ENCODE data around the gene SLX4.

SLX4 gene

DNA sequence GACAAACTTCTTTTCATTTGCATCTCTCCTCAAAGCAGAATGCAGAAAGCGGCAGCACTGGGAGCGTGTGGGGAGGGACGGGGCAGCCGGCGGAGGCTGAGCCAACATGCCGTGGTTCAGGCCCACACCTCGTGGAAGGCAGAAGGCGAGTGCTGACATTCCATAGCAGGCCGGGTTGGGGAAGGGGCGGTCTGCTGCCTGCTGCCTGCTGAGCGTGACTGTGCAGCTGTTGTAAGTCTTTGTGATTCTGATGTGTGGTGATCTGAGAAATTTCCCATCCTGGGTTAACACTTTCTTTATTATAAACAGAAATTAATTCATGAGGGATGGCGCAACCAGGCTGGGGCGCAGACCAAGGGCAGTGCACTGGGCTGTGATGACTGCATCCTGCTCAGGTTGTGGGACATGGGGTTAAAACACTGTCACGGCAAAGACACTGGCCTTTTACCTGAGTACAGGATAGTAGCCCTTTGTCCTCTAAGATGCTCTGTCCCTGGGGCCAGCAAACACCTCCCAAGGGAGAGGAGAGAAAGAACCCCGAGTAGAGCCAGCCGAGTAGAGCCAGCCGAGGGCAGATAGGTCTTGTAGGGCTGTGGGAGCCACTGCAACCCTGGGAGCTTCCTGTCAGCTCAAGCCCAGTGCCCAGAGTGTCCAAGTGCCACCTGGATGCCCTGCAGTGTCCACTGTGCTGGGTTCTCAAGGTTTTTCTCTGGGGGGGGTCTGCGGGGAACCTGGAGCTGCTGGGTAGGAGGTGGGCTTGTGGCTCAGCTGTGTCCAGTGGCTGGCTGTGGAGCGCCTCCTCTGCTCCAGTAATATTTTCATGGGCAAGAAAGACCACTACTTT is 34.3 kb upstream of the SLX4 start:
- ATAC-seq (no peak), DNase-seq (no peak)
- H3K4me1 Mint-ChIP-seq: no peaks in the 10 kb centered on the region
- H3K9me3 Mint-ChIP-seq: no peaks in the 10 kb centered on the region
- peak overlapping the region in 1 of 2 donors; percentile 63 for H3K27ac Mint-ChIP-seq
- no peak overlapping the region for H3K4me3 Mint-ChIP-seq
- no peaks in the 10 kb centered on the region for H3K27me3 Mint-ChIP-seq

DNA sequence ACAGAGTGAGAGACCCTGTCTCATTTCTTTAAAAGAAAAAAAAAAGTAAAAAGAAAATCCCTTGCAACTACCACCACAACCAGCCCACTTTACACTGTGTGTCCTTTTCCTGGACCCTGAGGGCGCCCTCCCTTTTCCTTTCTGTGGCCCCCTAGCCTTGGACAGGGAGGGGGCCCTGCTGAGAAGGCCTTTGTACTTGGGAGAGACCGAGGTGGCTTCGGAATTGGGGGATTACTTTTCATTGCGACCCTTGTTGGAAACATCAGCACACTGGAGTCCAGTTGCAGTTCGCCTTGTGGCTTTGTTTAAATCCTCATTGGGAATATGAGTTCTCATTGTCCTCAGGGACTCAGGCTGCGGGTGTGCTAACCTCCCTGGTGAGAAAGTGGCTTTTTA is 33.7 kb upstream of the SLX4 start:
- H3K4me3 Mint-ChIP-seq: no peak overlapping the region

DNA sequence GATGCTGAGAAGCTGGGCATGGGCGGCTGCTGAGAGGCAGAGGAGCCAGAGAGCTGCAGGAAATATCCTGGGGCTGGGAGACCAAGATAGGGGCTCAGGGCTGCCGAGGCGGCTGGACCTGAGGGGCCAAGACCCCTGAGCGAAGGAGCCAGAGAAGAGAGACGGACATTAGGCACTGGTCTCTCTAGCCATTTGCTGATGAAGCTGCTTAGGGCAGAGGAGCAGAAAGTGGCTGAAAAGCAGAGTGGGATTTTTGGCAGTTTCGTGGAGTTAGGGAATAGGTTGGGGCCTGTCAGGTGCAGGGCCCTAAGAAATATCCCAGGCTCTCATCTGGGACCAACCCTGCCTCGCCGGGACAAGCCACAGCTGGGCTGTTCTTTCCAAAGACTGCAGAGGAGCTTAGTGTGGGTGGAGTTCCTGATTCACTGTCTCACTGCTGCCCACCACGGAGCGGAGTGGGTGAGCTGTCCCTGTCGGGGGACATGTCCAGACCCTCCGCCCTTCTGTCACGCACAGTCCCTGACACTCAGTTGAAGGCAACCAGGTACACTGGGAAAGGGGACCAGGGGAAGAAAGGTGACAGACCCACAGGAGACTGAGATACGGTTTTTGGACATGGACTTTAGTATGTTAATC is 31.8 kb upstream of the SLX4 start:
- DNase-seq (no peak), ATAC-seq (no peak)
- no peak overlapping the region for H3K27ac Mint-ChIP-seq
- H3K4me3 Mint-ChIP-seq: no peak overlapping the region
- peaks cover 0 to 6% of the 10 kb centered on the region in 2 donors for H3K9me3 Mint-ChIP-seq
- no peaks in the 10 kb centered on the region for H3K27me3 Mint-ChIP-seq
- H3K4me1 Mint-ChIP-seq: peaks cover 14% of the 10 kb centered on the region

More for the DNA sequence above, 33.7 kb upstream of the SLX4 start:
- DNase-seq: no peak
- no peak for ATAC-seq
- H3K4me1 Mint-ChIP-seq: peaks cover 5% of the 10 kb centered on the region
- no peaks in the 10 kb centered on the region for H3K9me3 Mint-ChIP-seq
- H3K27ac Mint-ChIP-seq: no peak overlapping the region
- H3K27me3 Mint-ChIP-seq: no peaks in the 10 kb centered on the region

DNA sequence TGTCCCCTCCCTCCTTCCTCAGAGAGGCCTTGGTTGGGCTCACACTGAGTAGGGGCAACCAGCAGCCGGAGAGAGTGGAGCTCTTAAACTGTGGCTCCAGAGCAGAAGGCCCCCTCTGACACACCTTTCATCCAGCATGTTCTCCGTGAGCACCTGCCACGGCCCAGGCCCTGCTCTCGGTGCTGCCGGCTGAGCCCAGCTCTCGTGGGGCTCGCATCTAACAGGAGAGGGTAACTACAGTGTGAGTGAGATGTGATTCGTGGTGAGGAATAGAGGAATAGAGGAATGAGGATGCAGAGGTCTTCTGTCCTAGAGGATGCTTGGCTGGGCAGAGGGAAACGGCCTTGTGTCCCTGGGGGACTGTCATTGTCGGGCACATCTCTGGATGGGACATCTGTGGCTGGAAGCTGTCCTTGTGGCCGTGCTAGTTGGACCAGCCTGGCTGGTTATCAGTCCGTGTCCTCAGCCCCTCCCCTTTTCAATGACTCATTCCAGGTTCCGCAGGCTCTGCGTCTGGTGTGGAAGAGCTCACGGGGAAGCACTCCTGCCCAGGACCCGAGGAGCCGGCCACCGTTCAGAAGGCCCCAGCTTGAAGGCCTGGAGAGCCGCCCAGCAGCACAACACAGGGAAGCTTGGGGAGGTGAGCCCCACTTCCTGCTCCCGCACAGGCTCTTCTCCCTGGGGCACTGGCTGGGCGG is 31.1 kb upstream of the SLX4 start:
- Mint-ChIP-seq H3K27ac (peak overlapping the region in 1 of 2 donors; percentile 10), H3K4me1 (peaks cover 21% of the 10 kb centered on the region), H3K27me3 (no peaks in the 10 kb centered on the region), H3K4me3 (no peak overlapping the region), H3K9me3 (peaks cover 0 to 6% of the 10 kb centered on the region in 2 donors)
- DNase-seq (no peak), ATAC-seq (no peak)

DNA sequence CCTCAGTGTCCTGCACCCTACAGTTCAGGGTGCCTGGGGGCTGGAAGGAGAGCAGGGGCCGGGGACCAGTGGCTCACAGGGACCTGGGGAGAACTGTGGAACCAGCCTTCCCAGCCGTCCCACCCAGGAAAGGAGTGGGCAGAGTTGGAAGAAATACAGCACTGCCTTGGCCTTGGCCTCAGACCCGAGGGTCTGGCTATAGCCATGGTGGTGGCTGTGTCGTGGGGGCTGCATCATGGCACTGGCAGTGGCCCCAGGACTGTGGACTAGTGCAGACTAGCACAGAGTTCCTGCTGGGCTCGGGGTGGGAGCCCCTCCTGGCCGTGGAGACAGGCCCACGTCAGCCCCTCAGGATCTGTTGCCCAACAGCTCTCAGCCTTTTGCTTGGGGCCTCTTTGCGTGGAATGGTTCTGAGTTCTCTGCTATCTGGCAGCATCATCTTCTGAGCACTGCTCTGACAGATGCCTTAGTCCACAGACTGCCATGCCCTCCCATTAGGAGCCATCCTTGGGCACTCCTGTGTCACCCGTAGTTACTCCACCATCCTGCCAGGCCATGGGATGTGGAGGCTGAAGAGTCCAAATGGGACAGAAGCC is 30.5 kb upstream of the SLX4 start:
- H3K4me3 Mint-ChIP-seq: no peak overlapping the region
- H3K9me3 Mint-ChIP-seq: peaks cover 0 to 6% of the 10 kb centered on the region in 2 donors
- H3K4me1 Mint-ChIP-seq: peaks cover 27% of the 10 kb centered on the region
- no peaks in the 10 kb centered on the region for H3K27me3 Mint-ChIP-seq
- H3K27ac Mint-ChIP-seq: no peak overlapping the region
- ATAC-seq: no peak
- no peak for DNase-seq

DNA sequence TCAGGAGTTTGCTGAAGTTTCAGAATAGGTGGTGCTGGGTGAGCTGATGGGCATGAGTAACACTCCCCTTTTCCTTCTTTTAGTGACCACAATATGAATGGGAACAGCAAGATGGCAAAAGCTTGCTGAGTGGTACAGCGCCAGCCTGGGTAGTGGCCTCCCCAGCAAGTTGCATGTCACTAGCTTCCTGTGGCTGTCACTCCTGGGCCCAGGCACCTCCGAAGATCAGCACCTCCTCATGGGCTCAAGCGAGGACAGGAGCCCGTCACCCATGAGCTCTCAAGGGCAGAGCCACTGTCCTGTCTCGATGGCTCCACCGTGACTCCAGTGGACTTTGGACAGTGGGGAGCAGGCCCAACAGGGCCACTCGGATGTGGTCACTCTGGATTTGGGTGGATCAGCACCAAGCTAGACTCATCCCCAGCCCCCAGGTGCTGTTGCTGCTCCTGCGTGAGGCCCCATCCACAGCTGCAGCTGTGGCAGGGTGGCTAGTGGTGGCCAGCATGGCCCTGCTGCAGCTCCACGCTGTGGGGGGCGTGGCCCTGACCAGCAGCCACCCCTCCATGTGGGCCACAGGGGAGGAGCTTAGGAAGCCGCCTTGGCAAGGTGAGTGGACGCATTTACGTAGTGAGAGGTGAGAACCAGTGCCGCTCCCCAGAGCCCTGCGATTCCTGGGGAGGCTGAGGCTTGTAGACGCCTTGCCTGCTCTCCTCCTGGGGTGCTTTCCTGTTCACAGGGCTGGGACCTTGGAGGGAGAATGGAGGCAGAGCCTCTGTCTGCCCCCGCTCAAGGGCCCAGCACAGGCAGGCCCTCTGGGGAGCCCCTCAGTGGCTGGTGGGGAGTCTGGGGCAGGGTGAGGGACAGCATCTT is 29.5 kb upstream of the SLX4 start:
- DNase-seq (no peak), ATAC-seq (no peak)
- peaks cover 0 to 6% of the 10 kb centered on the region in 2 donors for H3K9me3 Mint-ChIP-seq
- H3K27ac Mint-ChIP-seq: no peak overlapping the region
- no peaks in the 10 kb centered on the region for H3K27me3 Mint-ChIP-seq
- no peak overlapping the region for H3K4me3 Mint-ChIP-seq
- H3K4me1 Mint-ChIP-seq: peaks cover 37% of the 10 kb centered on the region

DNA sequence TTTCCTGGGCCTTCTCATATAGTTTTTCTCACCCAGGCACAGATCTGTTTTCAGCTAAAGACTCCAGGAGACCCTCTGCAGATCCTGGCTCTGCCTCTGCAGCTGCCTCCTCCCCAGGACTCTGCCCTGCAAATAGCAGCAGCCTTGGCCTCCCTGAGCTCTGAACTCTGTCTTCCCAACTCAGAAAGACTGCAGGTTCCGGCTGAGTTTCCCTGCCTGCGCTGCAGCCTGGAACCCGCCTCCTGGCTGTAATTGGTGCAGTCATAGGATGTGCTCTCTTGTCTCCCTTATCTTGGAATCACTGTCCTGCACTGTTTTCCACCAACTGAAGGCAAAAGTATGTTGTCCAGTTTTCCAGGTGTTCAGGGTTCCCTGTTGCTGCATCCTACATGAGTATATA is 28.8 kb upstream of the SLX4 start:
- Mint-ChIP-seq H3K4me1 (peaks cover 41% of the 10 kb centered on the region), H3K9me3 (peaks cover 0 to 6% of the 10 kb centered on the region in 2 donors), H3K27me3 (no peaks in the 10 kb centered on the region), H3K4me3 (no peak overlapping the region), H3K27ac (no peak overlapping the region)
- DNase-seq (no peak), ATAC-seq (no peak)

DNA sequence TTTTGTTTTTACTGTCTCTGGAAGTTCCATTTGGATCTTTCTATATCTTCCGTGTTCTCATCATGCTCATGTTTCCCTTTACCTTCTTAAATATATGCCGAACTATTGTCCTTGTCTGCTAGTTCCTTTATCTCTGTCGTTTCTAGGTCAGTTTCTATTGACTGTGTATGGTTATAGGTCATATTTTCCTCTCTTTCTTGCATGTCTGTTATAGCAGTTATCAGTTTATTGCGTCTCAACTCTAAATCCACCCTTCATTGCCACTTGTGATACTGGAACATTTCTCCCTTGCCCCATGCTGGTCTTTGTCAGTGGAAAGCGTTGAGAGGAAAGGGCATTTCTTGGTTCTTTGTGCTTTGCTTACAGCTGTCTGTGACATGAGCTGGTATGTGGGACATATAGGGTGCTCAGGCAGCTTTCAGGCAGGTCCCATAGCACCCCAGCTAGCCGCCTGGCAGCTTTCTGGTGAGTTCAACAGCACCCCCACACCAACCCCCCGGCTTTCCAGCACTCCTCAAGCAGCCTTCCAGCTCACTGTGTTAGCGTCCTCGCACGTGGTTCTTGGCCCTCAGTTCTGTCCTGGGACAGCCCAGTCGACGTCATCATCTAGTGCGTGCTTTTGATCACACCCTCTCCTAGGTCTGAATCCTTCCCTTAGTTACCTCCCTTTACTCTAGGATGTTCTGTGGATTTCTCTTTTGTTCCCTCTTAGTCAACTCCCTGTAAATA is 27.7 kb upstream of the SLX4 start:
- Mint-ChIP-seq H3K4me3 (no peak overlapping the region), H3K27me3 (no peaks in the 10 kb centered on the region), H3K9me3 (peaks cover 0 to 6% of the 10 kb centered on the region in 2 donors), H3K4me1 (peaks cover 41% of the 10 kb centered on the region), H3K27ac (no peak overlapping the region)
- peak in 1 of 2 donors; percentile 4 for DNase-seq
- no peak for ATAC-seq

DNA sequence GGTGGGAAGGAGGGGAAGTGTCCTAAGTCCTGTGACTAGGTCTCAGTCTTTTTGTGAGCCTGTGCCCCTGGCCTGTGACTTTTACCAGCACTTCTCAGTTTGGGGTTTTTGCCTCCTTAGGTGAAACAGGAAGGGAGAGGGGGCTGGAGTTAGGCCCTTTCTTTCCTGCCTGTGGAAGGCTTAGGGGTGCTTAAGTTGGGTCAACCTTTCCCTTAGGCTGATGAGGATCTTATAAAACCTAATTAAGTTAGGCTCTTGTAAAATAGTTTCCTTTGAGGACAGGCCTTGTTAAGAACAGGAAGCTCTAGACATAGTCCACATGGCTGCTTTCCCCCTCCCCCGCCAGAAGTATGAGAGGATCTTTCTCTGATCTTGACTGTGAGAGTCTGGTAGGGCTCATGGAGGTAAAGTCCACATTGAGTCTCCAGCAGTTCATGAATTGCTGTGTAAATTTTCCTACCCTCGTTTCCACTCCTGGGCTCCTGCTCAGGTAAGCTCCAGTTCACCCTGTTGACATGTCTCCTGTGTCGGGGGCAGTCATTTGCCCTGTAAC is 26.0 kb upstream of the SLX4 start:
- DNase-seq (peak; percentile 19 to 22), ATAC-seq (peak; percentile 77)
- Mint-ChIP-seq H3K4me1 (peaks cover 49% of the 10 kb centered on the region), H3K27ac (peak overlapping the region; percentile 92 to 95), H3K27me3 (no peaks in the 10 kb centered on the region), H3K9me3 (peaks cover 0 to 6% of the 10 kb centered on the region in 2 donors), H3K4me3 (peak overlapping the region; percentile 54 to 59)

DNA sequence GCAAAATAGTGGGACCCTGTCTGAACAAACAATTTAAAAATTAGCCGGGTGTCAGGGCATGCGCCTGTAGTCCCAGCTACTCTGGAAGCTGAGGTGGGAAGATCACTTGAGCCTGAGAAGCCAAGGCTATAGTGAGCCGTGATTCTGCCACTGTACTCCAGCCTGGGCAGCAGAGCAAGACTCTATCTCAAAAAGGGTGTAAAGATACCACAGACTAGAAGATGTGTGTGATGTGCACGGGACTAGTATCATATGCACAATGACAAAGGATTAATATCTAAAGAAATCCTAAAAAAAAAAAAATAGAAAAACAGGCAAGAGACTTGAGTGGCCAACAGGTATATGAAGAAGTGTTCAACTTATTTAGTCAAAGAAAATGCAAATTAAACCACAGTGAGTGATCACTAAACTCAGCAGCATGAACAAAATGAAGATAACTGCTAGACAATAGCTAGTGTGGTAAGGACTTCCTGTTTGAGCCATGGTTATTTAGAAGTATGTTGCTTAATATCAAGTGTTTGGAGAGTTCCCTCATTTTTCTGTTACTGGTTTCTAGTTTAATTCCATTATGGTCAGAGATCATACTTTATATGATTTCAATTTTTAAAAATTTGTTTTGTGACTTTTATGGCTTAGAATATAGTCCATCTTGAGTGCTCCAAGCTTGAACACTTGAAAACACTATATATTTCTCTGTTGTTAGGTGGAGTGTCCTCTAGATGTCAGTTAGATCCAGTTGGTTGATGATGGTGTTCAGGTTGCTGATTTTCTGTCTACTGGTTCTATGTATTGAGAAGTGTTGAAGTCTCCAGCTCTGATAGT is 14.7 kb upstream of the SLX4 start:
- ATAC-seq (peak; percentile 96), DNase-seq (peak in 1 of 2 donors; percentile 6)
- H3K4me3 Mint-ChIP-seq: peak overlapping the region; percentile 48 to 54
- H3K9me3 Mint-ChIP-seq: no peaks in the 10 kb centered on the region
- H3K4me1 Mint-ChIP-seq: peaks cover 43% of the 10 kb centered on the region
- H3K27me3 Mint-ChIP-seq: no peaks in the 10 kb centered on the region
- H3K27ac Mint-ChIP-seq: peak overlapping the region in 1 of 2 donors; percentile 57

DNA sequence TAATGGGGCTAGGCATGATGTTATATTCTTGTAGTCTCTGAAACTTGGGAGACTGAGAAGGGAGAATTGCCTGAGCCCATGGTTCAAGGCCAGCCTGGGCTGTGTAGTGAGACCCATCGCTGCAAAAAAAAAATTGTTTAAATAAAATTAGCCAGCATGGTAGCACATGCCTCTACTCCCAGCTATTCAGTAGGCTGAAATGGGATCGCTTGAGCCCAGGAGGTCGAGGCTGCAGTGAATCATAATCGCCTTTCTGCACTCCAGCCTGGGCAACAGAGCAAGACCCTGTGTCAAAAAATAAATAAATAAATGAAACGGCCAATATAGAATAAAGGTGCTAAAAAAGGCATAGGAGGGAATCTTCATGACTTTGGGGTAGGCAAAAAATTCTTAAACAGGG is 13.9 kb upstream of the SLX4 start:
- Mint-ChIP-seq H3K9me3 (no peaks in the 10 kb centered on the region), H3K27me3 (no peaks in the 10 kb centered on the region), H3K27ac (no peak overlapping the region), H3K4me1 (peaks cover 45% of the 10 kb centered on the region), H3K4me3 (no peak overlapping the region)
- ATAC-seq (no peak), DNase-seq (no peak)

DNA sequence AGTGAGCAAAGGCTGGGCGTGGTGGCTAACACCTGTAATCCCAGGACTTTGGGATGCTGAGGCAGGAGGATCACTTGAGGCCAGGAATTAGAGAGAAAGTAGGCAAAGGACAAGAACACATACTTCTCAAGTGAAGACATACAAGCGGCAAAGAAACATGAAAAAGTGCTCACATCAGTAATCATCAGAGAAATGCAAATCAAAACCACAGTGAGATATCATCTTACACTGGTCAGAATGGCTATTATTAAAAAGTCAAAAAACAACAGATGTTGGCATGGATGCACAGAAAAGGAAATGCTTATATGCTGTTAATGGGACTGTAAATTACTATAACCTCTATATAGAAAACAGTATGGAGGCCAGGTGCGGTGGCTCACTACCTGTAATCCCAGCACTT is 12.2 kb upstream of the SLX4 start:
- Mint-ChIP-seq H3K27ac (no peak overlapping the region), H3K27me3 (no peaks in the 10 kb centered on the region), H3K9me3 (no peaks in the 10 kb centered on the region), H3K4me3 (no peak overlapping the region), H3K4me1 (peaks cover 50% of the 10 kb centered on the region)
- ATAC-seq (no peak), DNase-seq (no peak)

DNA sequence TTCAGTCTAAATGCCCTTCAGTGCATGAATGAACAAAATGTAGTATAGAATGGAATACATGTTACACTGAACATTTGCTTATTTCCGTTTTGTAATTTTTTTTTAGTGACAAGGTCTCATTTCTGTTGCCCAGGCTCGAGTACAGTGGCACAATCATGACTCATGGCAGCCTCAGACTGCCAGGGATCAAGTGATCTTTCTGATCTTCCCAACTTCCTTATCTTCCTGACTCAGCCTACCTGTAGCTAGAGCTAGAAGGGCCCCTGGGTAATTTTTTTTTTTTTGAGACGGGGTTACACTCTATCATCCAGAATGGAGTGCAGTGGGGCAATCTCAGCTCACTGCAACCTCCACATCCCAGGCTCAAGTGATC is 7.3 kb upstream of the SLX4 start:
- no peak overlapping the region for H3K27ac Mint-ChIP-seq
- no peak overlapping the region for H3K4me3 Mint-ChIP-seq
- DNase-seq (no peak), ATAC-seq (no peak)
- peaks cover 54% of the 10 kb centered on the region for H3K4me1 Mint-ChIP-seq
- H3K9me3 Mint-ChIP-seq: no peaks in the 10 kb centered on the region
- H3K27me3 Mint-ChIP-seq: no peaks in the 10 kb centered on the region
